Dermis microvascular lymphatic vessel endothelial cell (primary cell): ENCODE data around the gene WDFY2. TPM values are rescaled to one million over a fixed set of nuclear protein-coding genes. Genes with fewer than 3 reads are reported as not detected.

Experiments
- DNase-seq, 2 donors: peaks; one replicate each; pipeline versions ENCODE4 v3.0.0 to v3.0.0-alpha.2; 2010; ENCODE audit warnings: low read depth in 2 of 2
- total RNA-seq: library from RNA; depleted of rRNA; stranded (reverse); fragments of >200 nt; gene quantifications from 2 replicates; pipeline ENCODE4 v1.2.1, GENCODE V29; 2014

The WDFY2 gene
- total RNA-seq, 1 donor from 2014 or later, result 2.6 TPM

- peak in 1 of 2 donors; percentile 65 for DNase-seq
These were observed 112.9 kb downstream of the WDFY2 start for GRCh38 chr13:51697181-51697580.

- no peak for DNase-seq
These were observed 113.6 kb downstream of the WDFY2 start for GRCh38 chr13:51697855-51698254.

DNA sequence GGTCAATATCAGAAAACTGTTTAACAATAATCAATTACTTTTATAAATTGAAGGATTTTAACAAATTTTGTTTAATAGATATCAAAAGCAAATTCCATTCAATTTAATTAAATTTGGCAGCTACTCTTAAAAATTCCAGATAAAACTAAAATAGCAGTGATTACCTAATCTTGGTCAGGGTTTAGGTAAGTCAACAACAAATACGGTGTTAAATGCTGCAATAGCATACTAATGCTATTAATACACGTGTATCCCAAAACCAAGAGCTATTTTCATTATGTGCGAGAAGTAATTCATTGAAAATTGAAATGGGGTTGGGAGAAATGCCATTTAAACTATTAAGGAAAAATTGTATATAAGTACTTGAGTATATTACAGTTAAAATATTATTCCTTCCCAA lies 114.1 kb downstream of the WDFY2 start:
- DNase-seq, result no peak

DNA sequence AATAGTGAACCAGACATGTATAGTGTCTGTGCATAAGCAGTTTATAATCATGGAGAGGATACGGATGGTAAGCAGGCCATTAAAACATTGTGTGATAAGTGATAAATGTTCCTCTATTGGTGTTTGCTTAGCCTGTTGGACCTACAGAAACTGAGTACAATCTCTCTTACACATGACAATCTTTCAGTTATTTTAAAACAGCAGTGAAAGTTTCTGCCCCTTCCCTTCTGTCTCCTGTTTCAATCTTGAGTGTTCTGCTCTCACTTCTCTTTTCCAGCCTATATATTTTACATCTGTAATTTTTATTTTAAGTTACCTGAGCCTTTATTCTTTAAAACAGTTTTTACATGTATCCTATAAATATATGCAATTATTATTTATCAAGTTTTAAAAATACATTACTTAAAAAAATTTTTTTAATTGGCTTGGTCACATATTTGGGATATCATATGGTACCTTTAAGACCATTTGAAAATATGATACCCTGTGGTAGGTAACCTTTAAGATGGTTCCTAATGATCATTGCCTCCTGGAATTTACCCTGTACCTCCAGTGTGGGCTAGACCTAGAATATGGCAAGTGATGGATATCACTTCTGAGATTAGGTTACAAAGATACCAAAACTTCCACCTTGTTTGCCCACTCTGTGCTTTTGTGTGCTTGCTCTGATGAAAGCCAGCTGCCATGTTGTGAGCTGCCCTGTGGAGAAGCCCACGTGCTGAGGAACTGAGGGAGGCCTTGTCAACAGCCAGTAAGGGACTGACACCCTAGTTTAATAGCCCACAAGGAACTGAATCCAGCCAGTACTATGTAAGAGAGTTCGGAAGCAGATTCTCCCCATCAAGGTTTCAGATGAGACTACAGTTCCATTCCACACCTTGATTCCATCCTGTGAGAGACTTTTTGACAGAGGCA lies 120.4 kb downstream of the WDFY2 start:
- no peak for DNase-seq

DNA sequence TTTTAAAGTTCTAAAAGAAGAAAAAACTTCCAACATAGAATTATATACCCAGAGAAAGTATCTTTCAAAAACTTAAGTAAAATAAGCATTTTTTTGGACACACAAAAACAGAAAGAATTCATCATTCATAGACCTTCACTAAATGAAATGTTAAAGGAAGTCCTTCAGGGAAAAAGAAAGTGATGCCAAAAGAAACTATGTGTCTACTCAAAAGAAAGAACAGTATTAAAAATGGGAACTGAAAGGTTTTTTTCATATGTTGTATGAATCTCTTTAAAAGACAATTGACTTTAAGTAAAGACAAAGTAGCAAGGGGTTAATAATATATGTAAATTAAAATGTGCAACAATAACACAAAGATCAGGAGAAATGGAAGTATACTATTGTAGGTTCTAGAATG lies 123.2 kb downstream of the WDFY2 start:
- DNase-seq, result no peak

DNA sequence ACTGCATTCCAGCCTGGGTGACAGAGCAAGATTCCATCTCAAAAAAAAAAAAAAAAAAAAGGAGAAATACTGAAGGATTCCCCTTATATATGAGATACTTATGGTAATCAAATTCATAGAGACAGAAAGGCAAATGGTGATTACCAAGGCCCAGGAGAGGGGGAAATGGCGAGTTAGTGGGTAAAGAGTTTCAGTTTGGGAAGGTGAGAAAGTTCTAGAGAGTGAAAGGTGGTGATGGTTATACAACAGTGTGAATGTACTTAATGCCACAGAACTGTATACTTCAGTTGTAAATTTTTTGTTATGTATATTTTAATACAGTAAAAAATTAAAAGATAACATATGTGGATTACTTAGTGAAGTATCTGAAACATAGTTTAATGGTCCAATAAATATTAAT lies 129.5 kb downstream of the WDFY2 start:
- no peak for DNase-seq

DNA sequence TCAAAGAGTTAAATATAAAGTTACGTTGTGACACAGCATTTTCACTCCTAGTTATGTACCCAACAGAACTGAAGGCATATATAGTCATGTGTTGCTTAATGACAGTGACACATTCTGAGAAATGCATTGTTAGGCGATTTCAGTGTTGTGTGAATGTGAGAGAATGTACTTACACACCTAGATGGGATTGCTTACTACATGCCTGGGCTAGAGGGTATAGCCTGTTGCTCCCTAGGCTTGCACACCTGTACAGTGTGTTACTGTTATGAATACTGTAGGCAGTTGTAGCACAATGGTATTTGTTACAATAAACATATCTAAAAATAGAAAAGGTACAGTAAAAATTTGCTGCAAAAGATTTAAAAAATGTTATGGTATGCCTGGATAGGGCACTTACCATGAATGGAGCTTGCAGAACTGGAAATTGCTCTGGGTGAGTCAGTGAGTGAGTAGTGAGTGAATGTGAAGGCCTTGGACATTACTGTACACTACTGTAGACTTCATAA lies 130.5 kb downstream of the WDFY2 start:
- peak in 1 of 2 donors; percentile 28 for DNase-seq

DNA sequence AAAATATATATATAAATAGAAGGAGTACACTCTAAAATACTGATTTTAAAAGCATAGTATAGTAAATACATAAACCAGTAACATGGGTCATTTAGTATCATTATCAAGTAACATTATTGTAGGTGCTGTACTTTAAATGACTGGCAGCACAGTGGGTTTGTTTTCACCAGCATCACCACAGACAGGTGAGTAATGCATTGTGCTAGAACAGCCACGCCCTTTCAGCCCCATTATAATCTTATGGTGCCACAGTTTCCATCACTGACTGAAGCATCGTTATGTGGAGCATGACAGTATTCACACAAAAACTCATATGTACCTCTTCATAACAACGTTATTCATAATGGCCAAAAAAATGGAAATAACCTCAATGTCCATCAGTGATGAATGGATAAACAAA lies 131.4 kb downstream of the WDFY2 start:
- DNase-seq, result no peak

DNA sequence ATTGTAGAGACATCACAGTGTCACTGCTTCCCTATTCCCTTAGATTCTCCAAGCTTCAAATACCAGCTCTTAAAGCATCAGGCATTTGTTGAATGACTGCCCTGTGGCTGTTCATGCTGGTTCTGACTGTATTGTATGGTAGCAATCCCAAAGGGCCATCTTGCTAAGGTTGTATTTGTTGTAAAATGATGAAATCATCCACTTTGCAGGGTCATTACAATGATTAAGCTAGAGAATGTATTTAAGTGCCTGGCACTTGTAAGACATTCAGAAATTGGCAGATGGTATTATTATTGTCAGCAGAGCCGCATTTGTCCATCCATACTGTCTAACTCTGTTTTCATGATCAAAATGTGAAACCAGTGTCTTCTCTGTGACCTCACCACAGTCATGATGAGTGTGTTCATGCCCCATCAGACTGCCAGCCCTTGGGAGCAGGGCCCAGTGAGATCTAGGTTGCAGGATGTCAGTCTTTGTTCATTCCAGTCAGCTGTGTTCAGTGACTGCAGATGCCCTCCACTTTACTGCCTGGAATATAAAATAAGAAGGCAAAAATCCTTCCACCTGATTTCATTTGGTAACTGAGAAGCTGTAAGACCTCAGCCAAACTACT lies 133.6 kb downstream of the WDFY2 start:
- DNase-seq, result no peak

GRCh38 chr13:51719394-51719793 lies 135.1 kb downstream of the WDFY2 start:
- no peak for DNase-seq

DNA sequence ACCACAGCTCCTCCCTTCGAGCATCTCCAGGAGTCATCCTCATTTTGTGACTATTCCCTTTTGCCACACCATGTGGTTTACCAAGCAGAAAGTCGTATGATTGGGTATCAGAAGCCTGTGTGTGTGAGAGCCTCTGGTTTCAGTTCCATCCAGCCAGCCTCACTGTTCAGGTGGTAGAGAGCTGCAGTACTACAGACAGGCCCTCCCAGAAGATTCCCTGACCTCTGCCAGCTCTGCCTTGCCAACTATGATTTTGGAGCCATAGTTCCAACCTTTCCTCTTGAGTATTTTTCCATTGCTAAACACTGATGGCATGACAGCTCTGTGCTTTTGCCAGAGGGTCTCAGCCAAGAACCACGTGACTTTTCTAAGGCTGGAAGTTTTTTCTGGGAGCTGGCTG lies 137.2 kb downstream of the WDFY2 start:
- DNase-seq, result no peak

- no peak for DNase-seq
These were observed 139.3 kb downstream of the WDFY2 start for GRCh38 chr13:51723529-51723928.

DNA sequence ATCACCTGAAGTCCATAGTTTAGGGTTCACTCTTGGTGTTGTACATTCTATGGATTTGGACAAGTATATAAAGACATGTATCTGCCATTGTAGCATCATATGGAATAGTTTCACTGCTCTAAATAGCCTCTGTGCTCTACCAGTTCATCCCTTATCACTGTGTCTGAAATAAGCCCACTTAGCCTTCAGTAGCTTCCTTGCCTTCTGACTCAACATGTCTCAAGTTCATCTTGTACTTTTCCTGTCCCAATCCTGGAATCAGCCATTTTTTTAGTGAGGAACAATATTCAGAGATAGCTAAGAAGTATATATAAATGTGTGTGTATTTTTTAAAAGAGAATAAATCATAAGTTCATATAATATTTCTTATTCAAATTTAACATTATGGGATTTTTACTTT lies 140.5 kb downstream of the WDFY2 start:
- DNase-seq, result no peak

- DNase-seq, result peak; percentile 75 to 86
These were observed 142.4 kb downstream of the WDFY2 start for GRCh38 chr13:51726446-51727193.

DNA sequence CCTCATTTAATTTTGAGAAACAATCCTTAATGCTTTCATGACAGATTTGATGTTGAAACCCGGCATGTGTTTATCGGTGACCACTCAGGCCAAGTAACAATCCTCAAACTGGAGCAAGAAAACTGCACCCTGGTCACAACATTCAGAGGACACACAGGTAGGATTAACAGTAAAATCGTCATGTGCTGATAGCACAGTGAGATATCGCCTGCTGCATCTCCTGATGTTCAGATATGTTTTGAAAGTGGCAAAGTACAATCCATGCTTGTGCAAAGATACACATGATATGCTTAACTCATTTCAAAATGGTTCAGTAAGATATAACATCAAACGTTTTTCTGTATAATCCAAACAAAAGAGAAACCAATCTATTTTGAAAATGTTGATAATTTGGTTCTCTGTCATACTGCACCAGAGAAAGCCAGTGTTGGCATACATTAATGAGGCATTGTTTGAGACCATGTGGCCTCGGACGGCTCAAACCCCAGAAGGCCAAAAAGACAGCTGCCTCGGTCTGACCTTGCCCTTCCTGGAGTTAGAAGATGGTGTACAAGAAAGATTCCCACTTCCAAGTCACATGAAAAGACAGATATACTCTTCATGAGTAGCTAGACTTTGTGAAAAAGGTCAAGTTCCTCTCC lies 143.5 kb downstream of the WDFY2 start:
- no peak for DNase-seq

- no peak for DNase-seq
These were observed 144.0 kb downstream of the WDFY2 start for GRCh38 chr13:51728275-51728673.

- DNase-seq, result no peak
These were observed 144.7 kb downstream of the WDFY2 start for GRCh38 chr13:51728972-51729371.

GRCh38 chr13:51729866-51730553 lies 145.7 kb downstream of the WDFY2 start:
- DNase-seq, result peak; percentile 80 to 84

DNA sequence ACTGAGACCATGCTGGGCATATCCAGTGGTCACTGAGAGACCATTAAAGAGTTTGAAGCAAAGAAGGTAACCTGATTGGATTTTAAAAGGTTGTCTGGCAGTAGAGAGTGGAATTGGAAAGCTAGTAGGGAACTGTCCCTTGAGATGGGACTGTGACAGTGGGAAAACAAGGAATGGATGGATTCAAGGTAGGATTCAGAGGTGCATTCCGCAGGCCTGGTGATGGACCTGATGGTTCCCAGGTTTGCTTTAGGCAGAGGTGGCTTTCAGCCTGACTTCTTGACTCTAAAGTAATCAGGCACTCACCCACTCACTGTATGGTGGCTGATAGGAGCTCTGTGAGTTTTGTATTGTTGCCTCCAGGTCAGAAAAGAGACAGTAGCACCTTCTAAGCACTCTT lies 146.7 kb downstream of the WDFY2 start:
- DNase-seq, result no peak

DNA sequence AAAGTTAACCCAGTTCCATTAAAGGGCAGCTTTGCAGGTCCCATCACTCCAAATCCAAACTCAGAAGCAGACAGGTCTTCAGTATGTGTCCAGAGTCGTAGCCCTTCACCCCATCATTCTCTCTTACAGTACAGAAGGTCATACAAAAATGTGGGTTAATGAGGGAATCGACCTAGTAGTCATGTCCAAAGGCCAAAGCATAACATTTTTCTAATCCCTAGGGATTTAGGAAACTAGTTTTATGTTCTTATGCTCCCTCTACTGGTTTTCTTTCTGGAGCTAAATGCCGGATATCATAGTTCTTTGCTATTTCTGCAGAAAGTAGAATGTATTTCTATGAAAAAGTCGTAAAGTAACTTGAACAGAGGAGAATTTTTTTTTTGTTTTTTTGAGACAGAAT lies 147.5 kb downstream of the WDFY2 start:
- peak in 1 of 2 donors; percentile 41 for DNase-seq
